ENCODE measurements around the gene DGKQ. TPM values are rescaled to one million over a fixed set of nuclear protein-coding genes. Genes with fewer than 3 reads are reported as not detected.

Gene DGKQ
- total and polyA plus RNA-seq, 7 donors, result 2.2 to 3.9 (median 2.8) TPM

DNA sequence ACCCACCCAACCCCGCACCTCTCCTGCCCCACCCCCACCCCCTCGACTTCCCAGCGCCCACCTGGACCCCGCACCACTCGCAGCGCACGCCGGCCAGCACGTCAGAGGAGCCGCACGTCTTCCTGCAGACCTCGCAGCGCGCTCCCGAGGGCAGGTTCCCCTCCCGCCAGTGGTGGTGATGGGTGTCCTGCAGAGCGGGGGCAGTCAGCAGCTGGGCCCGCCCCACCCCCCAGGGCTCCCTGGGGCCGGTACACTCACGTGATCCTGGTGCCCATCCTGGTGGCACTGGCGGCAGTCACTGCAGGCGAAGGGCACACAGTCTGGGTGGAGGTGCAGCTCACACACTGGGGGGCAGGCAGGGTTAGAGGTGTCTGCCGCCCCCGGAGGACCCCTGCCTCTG lies 5.1 kb downstream of the DGKQ start:
- ATAC-seq (no peak), DNase-seq (no peak)
- no peaks in the 10 kb centered on the region for H3K9me3 ChIP-seq
- TF ChIP-seq, protein P1, sequence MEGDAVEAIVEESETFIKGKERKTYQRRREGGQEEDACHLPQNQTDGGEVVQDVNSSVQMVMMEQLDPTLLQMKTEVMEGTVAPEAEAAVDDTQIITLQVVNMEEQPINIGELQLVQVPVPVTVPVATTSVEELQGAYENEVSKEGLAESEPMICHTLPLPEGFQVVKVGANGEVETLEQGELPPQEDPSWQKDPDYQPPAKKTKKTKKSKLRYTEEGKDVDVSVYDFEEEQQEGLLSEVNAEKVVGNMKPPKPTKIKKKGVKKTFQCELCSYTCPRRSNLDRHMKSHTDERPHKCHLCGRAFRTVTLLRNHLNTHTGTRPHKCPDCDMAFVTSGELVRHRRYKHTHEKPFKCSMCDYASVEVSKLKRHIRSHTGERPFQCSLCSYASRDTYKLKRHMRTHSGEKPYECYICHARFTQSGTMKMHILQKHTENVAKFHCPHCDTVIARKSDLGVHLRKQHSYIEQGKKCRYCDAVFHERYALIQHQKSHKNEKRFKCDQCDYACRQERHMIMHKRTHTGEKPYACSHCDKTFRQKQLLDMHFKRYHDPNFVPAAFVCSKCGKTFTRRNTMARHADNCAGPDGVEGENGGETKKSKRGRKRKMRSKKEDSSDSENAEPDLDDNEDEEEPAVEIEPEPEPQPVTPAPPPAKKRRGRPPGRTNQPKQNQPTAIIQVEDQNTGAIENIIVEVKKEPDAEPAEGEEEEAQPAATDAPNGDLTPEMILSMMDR (IDR thresholded peaks at IDR 0.05), result no peak
- H3K36me3 ChIP-seq (ENCODE audit: insufficient read depth in 1 of 2, low read depth in 1 of 2), result peaks cover 0 to 14% of the 10 kb centered on the region in 2 donors
- H3K27me3 ChIP-seq (ENCODE audit: insufficient read depth in 3 of 3, low read length in 2 of 3), result peaks cover 0 to 8% (median 2%) of the 10 kb centered on the region in 3 donors
- 26 to 29% (median 29%) methylated on average over 12 to 24 of the region's 24 CpGs for WGBS, 3 donors
- no peak overlapping the region for H3K27ac ChIP-seq
- H3K4me3 ChIP-seq, result no peak overlapping the region
- peaks cover 18% of the 10 kb centered on the region for H3K4me1 ChIP-seq
- intact Hi-C loops (cut with DNase I), result no loop called here

DNA sequence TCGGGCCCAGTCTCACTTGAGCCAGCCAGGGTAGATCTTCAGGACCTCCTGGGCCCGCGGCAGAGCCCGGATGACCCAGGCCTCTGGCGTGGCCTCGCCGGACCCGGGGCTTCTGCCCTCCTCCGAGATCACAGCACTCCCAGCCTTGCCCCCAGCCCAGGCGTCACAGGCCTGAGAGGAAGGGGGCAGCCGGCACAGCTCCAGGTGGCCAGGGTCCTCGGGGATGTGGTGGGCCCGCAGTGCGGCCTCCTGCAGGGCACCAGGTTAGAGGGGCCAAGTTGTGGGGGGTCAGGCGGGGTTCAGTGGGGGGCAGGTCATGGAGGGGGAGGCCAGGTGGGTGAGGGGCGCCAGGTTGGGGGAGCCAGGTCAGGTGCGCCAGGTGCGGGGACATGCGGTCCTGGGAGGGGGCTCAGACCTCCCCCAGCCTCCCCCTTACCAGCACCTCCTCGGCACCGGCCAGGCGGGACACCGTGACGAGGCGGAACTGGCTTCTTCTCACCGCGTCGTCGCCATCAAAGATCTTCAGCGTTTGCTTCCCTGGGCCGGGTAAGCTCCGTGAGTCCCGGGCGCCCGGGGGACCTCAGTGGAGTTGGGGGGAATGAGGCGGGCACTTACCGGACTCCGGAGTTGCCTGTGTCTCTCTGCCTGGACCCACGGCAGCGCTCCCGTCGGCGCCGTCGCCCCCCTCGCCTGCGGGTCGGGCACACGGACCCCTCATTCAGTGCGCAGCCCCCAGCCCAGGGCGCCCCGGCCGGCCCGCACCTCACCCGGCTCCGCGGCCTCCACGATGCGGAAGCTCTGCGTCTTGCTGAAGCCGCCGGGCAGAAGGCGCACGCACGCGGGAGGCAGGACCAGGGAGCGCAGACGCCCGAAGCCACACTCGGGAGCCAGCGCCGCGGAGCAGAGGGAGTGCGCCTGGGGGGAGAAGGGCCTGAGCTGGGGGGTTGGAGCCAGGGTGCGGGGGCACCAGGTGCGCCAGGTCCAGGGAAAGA lies 6.0 kb downstream of the DGKQ start:
- 43 to 45% (median 44%) methylated on average over 54 to 76 of the region's 76 CpGs for WGBS, 3 donors
- Histone ChIP-seq H3K27me3 (ENCODE audit: insufficient read depth in 3 of 3, low read length in 2 of 3) (peaks cover 0 to 8% (median 2%) of the 10 kb centered on the region in 3 donors), H3K36me3 (ENCODE audit: insufficient read depth in 1 of 2, low read depth in 1 of 2) (peaks cover 0 to 21% of the 10 kb centered on the region in 2 donors), H3K9me3 (no peaks in the 10 kb centered on the region), H3K4me3 (no peak overlapping the region), H3K27ac (no peak overlapping the region), H3K4me1 (peaks cover 13% of the 10 kb centered on the region)
- ATAC-seq, result no peak
- TF ChIP-seq, protein P1 (IDR thresholded peaks at IDR 0.05), result no peak
- intact Hi-C loops (cut with DNase I), result no loop called here
- DNase-seq, result peak in 1 of 2 donors; percentile 57

DNA sequence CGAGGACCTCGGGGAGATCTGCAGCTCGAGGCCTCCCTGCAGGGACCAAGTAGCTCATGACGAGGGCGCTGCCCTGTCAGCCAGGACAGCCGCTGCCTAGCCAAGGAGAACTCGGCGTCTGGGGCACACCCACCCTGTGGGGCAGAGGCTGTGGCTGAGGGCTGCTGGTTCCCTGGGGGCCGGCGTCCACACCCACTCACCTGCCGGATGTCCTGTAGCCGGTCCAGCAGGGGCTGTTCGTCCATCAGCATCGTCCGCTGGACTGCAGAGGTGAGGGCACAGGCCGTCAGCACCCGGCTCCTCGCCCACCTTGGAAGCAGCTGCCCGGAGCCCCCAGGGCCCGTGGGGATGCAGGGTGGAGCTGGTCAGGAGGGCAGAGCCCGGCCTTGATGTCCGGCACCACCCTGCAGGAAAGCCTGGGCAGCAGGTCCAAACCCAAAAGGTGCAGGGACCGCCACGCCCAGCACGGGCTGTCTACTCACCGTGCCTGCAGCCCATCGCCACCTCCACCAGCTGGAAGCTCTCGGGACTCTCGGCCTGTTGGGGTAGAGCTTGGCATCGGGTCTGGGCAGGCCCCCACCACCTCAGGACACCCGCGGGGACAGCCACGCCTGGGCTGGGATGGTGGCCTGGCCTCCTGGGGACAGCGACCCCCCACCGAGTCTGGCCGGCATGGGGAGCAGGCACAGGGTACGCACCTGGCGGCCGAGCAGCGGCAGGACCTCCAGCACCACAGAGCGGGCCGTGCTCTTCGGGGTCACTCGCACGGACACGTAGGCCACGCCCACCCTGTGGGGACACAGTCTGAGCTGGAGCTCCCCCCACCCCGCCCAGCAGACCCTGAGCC lies 6.9 kb downstream of the DGKQ start:
- DNase-seq, result peak in 1 of 2 donors; percentile 50
- H3K4me3 ChIP-seq, result no peak overlapping the region
- H3K27ac ChIP-seq, result no peak overlapping the region
- peaks cover 4% of the 10 kb centered on the region for H3K4me1 ChIP-seq
- WGBS, 3 donors, result 88 to 89% (median 89%) methylated on average over 33 to 48 of the region's 48 CpGs
- H3K36me3 ChIP-seq (ENCODE audit: insufficient read depth in 1 of 2, low read depth in 1 of 2), result peaks cover 2 to 30% of the 10 kb centered on the region in 2 donors
- ATAC-seq, result no peak
- no peaks in the 10 kb centered on the region for H3K9me3 ChIP-seq
- peaks cover 0 to 8% (median 2%) of the 10 kb centered on the region in 3 donors for H3K27me3 ChIP-seq (ENCODE audit: insufficient read depth in 3 of 3, low read length in 2 of 3)
- TF ChIP-seq, protein P1 (IDR thresholded peaks at IDR 0.05), result no peak
- intact Hi-C loops (cut with DNase I), result no loop called here

DNA sequence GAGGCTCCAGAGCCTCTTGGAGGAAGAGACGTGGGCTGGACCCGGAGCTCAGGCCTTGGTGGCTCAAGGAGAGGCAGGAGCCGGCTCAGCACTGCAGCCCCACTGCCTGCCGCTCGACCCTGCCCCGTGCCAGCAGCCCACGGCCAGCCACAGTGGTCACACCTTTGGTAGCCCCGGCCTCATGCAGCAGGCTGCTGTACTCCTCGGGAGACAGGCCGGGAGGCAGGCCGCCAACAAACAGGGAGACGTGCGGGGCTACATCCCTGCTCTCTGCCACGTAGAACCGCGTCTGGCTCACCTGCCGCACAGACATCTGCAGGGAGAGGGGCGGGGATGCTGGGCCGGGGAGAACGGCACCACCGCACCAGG lies 7.6 kb downstream of the DGKQ start:
- whole genome bisulfite sequencing, 3 donors, result 86 to 91% (median 91%) methylated on average over 21 of the region's 21 CpGs
- DNase-seq, result peak in 1 of 2 donors; percentile 51
- Histone ChIP-seq H3K36me3 (ENCODE audit: insufficient read depth in 1 of 2, low read depth in 1 of 2) (peaks cover 2 to 32% of the 10 kb centered on the region in 2 donors), H3K27ac (no peak overlapping the region), H3K4me3 (no peak overlapping the region), H3K9me3 (no peaks in the 10 kb centered on the region), H3K4me1 (no peaks in the 10 kb centered on the region), H3K27me3 (ENCODE audit: insufficient read depth in 3 of 3, low read length in 2 of 3) (peaks cover 0 to 8% (median 2%) of the 10 kb centered on the region in 3 donors)
- intact Hi-C loops (cut with DNase I), result no loop called here
- no peak for ATAC-seq
- TF ChIP-seq, protein P1 (IDR thresholded peaks at IDR 0.05), result no peak
